ENCODE measurements around the gene FRMD6.

FRMD6 gene

DNA sequence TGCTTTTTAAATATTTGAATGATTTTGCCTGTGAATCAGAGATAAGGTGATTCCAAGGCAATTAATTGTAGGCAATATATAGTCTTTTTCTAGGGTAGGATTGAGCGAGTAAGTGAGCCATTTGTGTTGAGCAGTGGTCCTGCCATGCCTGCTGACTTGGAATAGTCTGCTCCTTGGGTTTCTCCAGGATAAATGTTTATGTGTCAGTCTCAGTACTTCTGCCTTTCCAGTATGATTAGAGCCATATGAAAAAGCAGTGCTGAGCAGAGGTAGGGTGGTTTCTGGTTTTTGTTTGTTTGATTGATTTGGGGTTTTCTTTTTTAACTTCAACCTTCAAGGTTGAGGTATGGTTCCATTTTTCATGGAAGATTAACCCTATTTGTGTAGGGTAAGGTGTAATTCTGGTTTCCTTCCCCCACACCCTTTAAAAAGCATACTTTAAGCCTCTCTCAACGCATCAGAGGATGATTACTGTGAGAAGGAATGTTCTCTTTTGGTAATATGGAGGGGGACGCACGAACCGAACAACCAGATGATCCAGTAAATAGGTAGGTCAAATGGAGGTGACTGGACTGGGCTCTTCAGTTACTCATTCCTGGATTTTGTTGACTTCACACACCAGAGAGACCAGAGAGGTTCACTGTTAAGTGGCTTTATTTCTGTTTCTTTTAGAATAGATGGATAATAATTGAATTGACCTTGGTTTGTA lies 22.7 kb downstream of the FRMD6 start:
- DNase-seq = no peak

DNA sequence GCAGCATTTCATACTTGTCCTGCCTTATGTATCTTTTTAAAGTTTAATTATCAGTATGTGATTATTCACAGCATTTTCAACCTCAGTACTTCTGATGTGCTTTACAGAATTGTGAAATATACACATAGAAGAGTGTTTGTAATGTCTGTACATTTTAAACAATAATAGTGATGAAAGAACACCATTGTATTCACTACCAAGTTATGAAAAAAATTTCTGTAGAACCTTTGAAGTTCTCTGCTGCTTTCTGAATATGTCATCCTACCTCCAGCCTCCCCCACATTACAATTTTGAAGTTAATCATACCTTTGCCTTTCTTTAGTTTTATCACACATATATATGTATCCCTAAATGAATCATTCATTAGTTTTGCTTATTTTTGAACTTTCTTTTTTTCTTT lies 24.8 kb downstream of the FRMD6 start:
- DNase-seq = no peak

DNA sequence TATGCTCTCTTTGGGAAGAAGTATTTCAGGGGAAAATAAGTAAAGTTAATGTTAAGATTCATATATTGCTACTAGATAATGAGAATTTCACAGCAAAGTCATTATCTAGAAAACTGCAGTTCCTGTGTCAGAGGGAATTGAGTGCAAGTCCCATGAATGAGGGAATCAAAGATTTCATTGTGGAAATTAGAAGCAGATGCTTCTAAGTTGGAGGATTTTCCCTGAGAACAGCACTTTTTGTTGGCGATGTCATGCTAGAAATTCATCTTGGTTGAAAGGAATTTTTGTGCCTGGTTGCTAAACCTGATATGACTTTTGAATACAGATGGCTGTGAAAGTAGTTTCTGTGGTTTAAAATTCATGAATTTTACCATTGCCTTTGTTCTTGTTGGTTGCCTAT lies 25.6 kb downstream of the FRMD6 start:
- no peak for DNase-seq

DNA sequence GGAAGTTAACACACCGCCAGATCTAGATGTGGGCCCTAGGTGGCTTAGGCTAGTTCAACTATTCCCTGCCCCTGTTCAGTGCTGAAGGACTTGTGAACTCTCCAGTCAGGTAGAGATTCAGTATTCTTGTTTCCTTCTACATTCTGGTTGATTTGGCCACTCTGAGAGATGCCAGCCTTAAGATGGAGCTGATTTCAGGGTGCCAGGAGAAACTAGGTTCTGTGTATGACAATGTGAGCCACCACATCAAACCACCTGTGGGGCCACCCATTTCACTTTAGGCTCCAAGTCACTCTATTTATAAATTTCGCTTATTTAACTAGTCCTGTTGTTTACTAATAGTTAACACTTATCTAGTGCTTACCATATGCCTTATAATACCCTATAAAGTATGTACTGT lies 26.0 kb downstream of the FRMD6 start:
- DNase-seq = no peak

DNA sequence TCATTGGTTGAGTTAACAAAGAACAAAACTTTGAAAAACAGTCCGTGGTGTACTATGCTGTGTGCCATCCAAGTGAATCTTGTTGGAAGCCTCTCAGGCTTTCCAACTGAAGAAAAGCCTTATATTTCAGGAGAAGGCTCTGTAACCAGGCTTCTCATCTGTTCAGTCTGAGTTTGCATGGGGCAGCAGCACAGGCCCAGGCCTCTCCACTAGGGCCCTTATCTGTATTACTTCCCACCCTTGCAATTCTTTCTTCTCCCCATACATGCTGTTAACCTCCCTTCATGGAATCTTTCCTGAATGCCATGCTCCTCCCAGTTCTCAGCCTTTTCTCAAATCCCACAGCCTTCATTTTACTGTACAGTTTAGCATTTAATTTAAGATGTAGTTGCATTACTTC lies 28.3 kb downstream of the FRMD6 start:
- DNase-seq = no peak

DNA sequence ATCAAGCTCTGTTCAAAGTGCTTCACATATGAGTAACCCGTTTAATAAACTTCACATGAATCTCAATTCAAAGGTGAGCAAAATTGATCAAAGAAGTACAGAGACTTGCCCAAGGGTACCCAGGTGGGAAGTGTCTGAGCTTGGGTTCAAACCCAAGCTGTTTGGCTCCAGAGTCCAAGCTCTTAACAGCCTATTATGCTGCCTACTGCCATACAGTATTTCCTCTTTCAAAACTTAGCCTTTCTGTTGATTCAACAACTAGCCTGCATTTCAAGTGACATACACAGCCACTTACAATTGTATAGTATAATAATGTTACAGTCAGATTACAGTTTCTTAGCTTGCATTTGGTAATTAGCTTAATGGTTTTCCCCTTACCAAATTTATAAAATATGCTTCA lies 29.7 kb downstream of the FRMD6 start:
- no peak for DNase-seq

DNA sequence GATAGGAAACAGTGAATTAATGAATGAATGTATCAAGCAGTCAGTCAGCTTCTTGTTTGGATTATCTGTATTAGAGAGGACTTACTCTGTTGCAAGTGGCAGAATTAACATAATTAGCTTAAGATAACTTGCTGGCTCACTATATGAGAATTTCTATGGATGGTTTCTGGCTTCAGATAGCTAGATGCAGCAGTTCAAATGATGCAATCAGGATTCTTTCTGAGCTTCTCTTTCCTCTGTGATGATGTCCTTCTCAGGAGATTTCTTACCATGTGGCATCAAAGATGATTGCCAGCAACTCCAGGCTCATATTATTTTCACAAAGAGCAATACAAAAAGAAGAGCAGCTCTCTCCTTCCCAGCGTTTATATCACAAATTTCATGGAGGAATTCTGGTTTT lies 30.7 kb downstream of the FRMD6 start:
- no peak for DNase-seq

DNA sequence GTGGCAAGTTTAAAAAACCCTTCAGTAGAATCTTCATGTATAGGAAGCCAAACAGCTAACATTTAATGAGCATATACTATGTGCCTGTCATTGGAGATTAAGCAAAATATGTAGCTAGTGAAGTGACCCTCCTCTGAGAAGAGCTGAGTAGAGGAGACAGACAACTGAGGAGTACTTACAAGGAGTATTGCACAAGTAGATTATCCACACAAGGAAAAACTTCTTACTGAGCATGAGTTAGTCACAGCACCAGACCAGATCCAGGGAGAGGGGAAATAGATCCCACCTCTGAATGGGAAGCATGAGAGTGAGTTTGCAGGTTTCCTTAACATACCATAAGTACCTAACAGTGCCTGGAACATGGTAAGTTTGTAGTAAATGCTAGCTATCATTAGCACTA lies 33.0 kb downstream of the FRMD6 start:
- DNase-seq = no peak

DNA sequence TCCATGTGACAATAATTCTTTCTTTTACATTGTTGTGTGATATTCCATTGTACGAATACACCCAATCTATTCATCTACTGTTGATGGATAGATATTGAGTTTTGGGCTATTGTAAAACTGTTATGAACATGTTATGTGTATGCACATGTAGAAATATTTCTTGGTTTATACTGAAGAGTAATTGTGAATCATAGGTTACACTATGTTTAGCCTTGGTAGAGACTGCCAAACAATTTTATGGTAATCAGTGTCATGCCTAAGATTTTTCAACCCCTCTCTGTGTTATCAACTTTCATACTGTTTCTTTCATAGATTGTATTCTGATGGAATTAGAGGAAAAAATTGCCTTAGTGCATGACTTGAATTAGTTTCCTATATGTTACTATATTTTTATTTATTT lies 39.5 kb downstream of the FRMD6 start:
- DNase-seq = no peak

DNA sequence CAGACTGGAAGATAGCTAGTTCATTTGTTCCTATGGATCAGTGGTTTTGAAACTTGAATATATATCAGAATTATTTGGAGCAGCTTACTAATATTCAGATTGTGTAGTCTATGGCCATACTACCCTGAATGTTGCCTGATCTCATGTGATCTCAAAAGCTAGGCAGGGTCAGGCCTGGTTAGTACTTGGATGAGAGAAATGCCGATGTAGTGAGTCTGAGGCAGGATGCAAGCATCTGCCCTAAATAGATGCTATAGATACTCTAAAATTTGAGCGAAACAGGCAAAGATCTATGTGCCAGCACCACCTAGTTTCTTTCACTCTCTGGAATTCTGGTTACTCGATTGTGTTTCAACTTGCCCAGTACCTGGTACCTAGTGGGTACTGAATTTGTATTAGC lies 40.9 kb downstream of the FRMD6 start:
- DNase-seq = no peak

DNA sequence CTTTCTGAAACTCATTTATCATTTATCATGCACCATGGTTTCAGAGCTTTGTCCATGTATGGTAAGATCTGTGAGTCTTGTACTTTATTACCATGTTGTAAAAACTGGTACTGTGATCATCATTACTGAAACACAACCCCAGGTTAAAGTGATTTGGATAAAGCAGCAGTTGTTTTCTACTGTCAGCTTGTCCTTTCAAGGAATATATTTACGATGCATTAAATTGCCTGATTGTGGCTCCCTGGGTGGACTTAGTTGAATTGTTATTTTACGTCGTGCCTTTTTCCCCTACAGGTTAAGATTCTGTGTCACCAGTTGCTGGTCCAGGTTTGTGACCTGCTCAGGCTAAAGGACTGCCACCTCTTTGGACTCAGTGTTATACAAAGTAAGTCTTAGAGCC lies 46.1 kb downstream of the FRMD6 start:
- no peak for DNase-seq

DNA sequence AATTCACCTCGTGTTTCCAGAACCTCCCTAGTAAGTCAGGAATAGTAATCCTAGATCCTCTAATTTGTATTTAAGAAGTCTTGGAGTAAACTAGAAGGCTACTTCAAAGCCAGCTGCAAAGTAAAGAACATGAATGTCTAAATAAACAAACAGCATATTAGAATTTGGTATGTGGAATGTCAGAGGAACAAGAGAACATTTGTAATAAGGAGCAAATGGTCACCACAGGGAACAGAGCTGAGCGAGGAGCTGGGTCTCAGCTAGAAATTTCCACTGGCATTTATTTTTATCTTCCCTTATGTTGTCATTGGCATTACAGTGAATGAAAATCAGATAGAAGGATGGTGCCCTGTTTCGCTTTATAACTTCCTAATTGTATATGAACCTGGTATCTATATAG lies 50.2 kb downstream of the FRMD6 start:
- DNase-seq = no peak

DNA sequence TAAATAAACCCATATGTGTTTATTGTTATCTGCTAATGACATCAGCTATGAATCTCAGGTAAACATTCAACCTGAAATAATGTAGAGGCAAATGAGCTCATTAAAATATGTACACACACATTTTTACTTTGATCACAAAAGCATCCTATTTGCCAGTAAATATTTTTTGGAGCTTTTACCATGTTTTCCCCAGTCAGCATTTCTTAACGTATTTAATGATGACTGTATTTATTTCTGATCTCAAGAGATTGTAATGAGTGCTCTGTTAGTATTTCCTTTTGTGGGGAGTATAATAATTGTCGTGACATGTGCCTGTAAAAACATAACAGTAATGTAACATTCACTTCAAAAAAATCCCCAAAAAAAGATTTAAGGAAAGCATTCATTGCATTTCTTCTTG lies 52.1 kb downstream of the FRMD6 start:
- no peak for DNase-seq

DNA sequence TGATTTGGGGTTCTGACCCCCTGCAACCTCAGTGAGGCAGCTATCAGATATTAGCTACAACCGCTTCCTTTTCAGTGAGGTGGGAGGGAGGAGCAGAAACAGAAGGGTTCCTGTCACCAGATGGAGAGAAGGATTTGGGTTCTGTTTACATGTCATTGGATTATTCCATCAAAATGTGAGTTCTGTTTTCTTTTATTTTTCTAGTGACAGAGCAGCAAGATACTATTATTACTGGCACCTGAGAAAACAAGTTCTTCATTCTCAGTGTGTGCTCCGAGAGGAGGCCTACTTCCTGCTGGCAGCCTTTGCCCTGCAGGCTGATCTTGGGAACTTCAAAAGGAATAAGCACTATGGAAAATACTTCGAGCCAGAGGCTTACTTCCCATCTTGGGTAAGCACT lies 52.8 kb downstream of the FRMD6 start:
- no peak for DNase-seq

DNA sequence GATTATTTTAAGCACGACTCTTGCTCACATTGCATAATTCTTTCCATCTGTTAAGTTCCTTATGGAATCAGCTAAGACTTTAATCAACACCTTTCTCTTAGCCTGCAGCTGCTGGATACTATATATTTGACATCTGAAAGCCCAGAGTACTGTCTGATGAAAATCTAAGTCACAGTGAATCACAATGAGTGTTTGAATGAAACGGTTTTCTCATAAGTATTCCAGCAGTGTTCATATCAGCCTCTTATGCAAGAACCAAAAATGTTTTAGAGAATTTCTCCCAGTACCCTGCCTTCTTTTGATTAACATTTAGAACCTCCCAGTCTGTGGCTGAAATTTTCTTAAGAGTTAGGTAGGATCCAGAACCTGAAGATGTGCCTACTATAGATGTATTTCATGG lies 55.6 kb downstream of the FRMD6 start:
- no peak for DNase-seq

DNA sequence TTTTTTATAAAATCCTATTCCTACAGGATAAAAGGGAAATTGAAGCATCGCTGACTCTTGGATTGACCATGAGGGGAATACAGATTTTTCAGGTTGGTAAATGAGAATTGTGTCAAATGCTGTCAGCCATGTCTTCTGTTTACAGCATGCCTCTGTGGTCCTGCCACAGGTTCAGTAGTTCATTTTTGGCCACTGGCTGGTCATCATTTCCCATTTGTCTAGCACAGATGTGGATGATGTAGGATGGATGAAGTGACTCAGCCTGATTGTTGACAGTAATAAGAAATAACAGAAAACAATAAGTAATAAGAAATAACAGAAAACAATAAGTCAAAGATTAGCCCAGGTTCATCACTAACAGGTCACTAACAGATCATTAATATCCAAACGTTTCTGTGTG lies 59.8 kb downstream of the FRMD6 start:
- no peak for DNase-seq

DNA sequence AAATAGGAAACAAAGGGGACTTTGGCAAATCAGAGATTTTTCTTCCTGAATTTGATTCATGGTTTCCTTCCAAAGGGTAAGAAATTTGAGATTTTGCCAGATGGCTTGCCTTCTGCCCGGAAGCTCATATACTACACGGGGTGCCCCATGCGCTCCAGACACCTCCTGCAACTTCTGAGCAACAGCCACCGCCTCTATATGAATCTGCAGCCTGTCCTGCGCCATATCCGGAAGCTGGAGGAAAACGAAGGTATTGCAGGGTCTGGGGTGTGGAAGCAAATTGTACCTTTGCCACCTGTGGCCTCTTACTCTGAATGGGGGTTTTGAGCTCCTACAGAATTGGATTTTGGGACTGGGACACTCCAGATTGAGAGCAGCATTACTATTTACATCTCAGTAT lies 63.5 kb downstream of the FRMD6 start:
- no peak for DNase-seq

DNA sequence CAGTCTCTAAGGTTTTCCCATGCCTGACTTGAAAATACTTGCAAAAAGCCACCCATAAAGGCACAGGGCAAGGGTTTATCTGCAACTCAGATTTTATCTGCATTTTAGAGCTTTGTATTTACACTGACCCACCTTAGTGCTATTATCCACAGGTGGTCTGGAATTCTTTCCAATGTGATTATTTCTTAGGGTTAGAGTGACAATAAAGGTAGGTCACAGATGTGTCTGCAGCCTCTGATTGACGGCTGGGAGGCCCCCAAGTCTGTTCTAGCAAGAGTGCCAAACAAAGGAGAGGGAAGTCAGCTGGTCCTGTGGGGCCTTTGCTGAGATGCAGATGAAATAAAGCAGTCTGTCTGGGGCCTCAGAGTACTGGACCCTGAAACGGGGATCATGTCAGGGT lies 64.0 kb downstream of the FRMD6 start:
- no peak for DNase-seq

DNA sequence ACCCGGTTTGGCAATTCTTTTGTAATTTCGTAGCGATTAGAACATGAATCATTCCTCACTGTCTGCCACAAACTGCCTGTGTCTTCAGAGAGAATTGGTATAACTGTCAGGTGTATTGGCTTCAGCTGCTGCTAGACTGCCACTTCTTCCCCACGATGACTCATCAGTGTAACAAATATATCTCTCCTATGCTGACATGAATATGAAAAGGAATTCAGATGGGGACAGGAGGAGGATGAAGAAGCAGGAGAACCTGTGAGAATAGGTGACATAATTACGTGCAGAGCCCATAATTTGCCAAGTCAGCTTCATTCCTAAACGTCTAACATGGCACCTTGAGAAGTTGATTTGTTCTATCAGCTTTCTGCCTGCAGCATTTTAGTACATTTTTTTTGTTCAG lies 64.9 kb downstream of the FRMD6 start:
- no peak for DNase-seq

DNA sequence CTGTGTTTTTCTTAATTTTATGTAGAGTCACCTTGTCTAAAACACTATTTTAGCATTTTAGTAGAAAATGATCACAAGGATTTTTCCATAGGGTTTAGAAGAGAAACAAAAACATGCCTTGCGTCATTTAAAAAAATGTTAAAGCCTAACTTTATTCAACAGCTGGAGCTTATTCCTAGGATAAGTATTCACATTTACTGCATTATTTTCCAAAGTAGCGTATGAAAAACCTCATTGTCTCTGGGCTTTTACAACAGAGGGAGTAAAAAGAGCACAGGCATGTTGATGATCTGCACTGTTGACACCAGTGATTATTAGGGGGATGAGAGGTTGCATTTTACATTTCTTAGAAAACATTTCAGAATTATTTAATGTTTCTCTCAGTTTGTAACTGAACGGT lies 66.1 kb downstream of the FRMD6 start:
- DNase-seq = no peak

DNA sequence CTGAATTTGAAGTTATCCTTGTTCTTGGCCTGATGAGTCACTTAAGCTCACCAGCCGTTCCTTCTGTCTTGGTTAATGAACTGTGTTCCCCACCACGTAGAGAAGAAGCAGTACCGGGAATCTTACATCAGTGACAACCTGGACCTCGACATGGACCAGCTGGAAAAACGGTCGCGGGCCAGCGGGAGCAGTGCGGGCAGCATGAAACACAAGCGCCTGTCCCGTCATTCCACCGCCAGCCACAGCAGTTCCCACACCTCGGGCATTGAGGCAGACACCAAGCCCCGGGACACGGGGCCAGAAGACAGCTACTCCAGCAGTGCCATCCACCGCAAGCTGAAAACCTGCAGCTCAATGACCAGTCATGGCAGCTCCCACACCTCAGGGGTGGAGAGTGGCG lies 68.2 kb downstream of the FRMD6 start:
- DNase-seq = no peak

DNA sequence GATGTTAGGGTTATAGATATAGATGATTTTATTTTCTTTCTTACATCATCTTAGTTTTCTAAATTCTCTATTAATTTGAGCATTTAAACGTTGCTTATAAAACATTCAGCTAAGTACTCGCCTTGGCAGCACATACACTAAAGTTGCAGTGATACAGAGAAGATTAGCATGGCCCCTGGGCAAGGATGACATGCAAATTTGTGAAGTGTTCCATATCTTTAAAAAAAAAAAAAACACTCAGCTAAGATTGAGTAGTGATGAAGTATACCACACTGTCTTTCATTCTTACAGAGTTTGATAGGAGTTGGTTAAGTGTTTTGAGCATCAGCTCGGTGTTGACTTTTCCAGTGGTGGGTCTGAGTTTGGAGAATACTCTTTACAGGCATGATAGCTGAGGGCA lies 72.3 kb downstream of the FRMD6 start:
- DNase-seq = no peak

DNA sequence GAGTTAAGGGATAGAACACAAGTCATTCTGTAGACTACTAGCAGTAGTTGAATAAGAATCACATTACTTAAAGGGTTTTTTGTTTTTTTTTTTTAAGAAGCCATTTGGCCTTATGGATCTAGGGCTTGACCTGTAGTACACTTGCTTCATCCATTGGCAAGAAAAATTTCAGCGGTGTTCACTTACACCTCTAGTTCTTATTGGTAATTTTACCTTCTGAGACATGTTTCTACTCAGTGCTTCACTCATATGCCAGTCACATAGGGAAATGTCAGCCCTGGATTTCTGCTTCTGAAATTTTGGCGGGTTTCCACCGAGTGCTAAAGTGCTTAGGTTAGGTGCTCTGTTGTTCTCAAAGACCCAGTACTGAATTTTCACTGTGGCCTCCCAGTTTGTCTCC lies 72.9 kb downstream of the FRMD6 start:
- DNase-seq = no peak

DNA sequence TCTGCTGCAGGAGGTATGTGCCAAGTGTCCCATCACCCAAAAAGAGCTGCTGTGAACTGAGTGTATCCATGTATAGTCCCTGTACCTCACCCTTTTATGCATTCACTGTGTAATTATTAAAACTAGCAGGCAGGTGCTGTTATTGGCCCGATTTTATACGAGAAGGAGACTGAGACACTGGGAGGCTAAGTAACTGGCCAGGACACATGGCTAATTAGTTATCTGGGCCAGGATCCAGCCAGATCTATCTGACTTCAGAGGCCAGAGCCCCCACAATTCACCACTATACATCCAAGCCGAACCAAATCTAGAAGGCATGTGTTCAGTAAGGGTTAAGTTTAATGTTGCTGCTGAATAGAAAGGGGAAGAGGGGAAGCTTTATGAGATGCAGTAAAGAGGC lies 73.4 kb downstream of the FRMD6 start:
- no peak for DNase-seq

DNA sequence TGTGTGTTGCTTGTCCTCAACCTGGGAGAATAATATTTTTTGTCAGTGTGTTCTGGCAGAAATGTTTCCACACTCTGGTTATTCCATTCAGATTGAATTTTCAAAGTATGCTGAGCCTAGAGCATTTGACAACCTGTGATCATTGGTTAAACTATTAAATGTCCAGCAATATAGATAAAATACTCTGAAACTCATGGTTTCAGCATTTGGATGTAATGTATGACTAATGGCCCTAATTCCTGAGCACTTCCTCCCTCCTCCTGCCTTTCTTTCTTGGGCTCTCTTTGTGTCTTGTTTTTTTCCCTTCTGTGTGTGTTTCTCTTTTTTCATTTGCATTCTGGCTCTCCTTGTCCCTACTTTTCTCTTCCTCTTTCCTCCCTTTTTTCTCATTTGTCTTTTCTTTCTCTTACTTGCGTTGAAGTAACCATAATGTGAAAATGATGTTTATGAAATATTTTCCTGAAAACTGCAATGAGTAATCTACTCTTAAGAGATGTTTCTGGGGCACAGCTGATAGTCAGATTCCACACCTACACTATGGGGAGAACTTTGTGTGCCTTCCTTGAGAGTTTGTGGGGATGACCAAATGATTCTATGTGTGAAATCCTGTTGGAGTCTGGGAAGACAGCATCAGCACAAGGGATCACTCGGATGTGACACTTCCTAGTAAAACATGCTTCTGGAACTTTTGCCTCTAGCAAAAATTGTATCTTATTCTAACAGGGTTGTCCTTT lies 74.6 kb downstream of the FRMD6 start:
- DNase-seq = no peak

Data from effector CD4-positive, alpha-beta T cell (primary cell).